GM21825 (cell line): ENCODE results near the gene ACTBL2.
"Not testable (repeated sequence)": the region's sequence is repeated elsewhere in the genome, so short reads cannot be mapped to it uniquely, and the experiment has no call there.

ENCODE experiments used
- ATAC-seq: cut with Tn5 transposase; IDR thresholded peaks from one replicate; pipeline ENCODE4 v1.9.1; 2021; ENCODE audit warnings: mild to moderate bottlenecking, moderate library complexity; ENCODE audit not compliant: unreplicated experiment

The ACTBL2 gene

GRCh38 chr5:57494104-57495098, 11.8 kb upstream of the ACTBL2 start:
- no peak for ATAC-seq

DNA sequence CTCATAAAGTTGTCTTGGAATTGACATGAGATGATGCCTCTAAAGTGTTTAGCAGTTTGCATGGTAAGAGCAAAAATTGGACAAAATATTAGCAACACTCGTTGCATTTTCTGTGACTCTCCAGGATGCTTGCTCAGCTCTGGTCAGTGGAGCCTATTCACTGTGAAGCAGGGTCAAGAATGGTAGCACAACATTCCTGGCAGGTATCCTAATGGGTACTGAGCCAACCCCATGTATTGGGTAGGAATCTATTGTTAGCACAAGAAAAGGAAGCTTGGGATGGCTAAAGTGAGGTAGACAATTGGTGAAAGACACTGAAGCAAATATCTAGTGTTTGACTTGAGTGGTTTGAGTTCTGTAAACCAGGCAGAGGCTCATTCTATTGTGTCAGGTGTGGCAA, 10.4 kb upstream of the ACTBL2 start:
- ATAC-seq = no peak

- ATAC-seq = no peak
These were observed 10.0 kb upstream of the ACTBL2 start for GRCh38 chr5:57492632-57493031.

- ATAC-seq = no peak
These were observed 8.9 kb upstream of the ACTBL2 start for GRCh38 chr5:57491369-57491965.

GRCh38 chr5:57488215-57488955, 5.8 kb upstream of the ACTBL2 start:
- no peak for ATAC-seq

DNA sequence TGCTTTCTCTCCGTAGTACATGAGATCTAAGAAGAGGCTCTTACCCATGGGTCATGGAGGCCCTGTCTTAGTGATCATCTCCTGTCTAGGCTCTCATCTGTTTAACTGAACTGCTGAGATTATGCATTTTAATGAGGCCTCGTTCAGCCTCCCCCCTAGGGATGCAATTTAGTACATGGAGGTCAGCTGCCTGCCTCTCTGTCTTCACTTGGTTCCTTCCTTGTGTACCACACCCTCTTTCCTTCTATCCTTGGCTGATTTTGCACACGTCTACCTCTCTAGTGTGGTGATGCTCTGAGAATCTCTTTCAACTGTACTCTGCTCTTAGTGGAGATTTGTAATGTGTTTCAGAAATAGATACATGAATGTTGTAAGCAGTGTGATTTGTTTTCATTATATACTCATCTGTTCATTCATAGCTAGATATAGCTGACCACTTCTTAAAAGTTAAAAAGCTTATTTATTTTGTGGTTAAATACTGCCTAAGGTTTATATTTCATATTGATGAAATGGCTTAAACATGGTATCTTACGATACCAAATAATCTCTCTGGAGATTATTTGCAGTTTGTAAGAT, 3.5 kb upstream of the ACTBL2 start:
- ATAC-seq = no peak

- no peak for ATAC-seq
These were observed 3.8 kb downstream of the ACTBL2 start for GRCh38 chr5:57478826-57479225.

GRCh38 chr5:57476601-57477056, 6.0 kb downstream of the ACTBL2 start:
- no peak for ATAC-seq

DNA sequence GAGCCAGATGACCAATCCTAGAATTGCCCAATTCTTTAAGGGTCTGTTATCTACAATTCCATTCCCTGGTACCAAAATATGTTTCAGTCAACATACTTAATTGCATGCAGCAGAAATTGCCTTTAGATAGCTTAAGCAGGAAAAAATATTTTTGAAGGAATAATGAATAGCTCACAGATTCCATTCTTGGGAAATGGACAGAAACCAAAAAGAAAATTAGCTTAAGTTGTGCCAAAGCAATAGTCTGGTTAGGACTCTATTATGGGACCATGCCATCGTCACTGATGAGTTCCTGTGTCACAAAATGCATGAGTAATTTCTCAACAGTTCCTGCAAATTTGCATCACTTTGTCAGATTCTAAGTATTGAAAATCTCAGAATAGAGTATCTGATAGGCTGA, 12.3 kb downstream of the ACTBL2 start:
- ATAC-seq = no peak

- ATAC-seq = no peak
These were observed 14.0 kb downstream of the ACTBL2 start for GRCh38 chr5:57468481-57469163.

GRCh38 chr5:57466544-57466943, 16.1 kb downstream of the ACTBL2 start:
- ATAC-seq = no peak

- not testable (repeated sequence) for ATAC-seq
These were observed 22.6 kb downstream of the ACTBL2 start for GRCh38 chr5:57460056-57460455.

DNA sequence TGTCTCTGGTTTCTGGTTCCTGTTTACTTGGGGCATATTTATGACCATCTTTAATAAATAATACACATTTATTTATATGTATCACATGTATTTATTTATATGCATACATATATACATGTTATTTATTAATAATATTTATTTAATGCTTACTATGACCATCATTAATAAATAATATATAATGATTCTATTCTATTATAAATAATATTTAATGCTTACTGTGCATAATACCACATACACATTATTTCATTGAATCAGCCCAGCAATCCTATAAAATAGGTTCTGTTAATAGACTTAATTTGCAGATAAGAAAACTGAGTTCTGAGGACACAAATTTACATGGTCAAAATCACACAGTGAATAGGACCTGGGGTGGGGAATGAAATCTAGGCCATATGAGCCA, 24.2 kb downstream of the ACTBL2 start:
- no peak for ATAC-seq

GRCh38 chr5:57456531-57457135, 26.0 kb downstream of the ACTBL2 start:
- ATAC-seq = no peak

DNA sequence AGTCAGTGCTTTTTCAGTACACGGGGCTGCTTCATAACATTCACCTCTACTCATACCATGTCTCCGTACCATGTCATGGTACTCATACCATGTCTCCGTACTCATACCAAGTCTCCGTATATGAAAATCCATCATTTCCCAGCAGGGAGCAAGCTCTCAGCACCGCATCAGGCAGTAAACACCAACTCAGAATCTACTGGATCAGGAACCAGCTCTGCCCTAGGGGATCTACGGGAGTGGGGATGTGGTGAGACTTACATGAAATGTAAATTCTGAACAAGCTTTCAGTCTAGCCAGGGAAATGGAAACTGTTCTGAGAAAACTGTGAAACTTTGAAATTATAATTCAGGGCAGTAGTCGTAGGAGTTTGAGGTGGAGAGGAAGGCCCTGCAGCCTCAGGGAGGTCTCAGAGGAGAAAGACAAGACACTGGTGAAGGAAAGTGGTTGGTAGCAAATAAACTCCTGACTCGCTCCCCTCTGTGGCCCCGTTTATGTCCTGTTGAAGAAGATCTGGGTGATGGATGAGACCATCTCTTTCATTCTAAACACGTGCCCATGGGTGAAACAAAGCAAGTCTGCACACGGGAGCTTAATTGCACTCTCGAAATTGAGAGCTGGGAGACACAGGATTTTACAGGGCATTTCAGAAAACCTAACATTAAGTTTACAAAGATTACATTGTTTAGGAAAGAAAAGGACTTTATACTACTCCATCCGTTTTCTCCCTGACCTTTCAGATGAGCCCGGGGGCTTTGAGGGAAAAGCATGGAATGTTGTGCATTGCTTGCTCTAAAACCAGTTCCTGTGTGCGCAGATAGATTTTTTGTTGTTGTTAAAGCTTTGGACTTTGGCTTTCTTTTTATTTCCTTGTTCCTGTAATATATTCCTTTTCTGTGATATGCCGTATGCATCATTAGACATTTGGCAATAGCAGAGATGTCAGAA, 26.8 kb downstream of the ACTBL2 start:
- no peak for ATAC-seq

DNA sequence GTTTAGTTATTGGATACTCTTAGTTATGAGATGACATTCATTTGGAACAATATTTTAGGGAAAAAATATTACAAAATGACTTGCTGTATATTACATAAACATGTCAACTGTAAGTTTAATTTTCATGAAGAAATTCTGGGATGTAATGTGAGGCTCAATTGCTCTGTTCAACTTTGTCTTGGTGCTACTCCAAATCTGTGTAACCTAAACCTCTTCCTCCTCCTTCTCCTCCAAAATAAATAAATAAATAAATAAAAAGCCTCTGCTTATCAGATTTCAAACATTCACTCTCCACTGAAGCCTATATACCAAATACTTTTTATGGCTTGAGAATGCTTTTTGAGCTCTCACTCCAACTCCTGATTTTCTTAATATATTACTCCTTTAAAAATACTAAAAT, 27.7 kb downstream of the ACTBL2 start:
- ATAC-seq = no peak

DNA sequence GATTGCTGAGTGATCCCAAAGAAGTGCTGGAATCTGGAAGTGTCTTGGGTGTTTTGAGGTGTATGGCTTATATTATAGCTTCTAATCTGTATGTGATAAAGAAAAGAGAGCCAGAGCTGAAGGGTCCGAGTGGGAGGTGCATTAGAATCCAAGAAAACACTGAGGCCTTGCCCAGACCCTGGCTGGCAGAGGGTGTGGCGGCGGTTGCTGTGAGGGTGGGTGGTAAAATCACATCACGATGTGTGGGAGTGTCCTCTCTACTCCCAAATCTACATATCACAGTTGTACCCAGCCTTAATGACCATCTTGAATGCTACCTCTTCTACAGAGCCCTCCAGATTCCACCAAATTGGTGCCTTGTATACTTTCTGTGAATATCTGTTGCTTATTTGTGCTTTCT, 28.9 kb downstream of the ACTBL2 start:
- no peak for ATAC-seq

DNA sequence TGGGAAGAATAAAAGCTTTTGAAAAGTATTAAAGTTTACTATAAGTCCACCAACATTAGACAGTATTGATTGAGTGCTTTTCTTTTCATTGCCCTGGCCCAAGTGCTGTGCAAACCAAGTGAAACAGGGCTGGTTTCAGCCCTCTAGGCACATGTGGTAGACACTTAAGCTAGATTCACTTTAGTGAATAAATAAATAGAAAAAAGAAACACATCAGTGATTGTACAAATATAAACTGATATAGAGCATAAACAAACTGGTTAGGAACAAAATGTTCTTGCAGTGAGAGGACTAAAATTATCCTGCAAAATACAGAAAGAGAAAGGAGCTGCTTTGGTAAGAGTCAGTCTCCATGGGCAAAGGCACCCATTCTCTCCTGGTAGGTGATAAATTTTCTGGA, 29.7 kb downstream of the ACTBL2 start:
- ATAC-seq = no peak
